HepG2 (cell line): ENCODE data around the gene PHKG2. TPM values are rescaled to one million over a fixed set of nuclear protein-coding genes. Genes with fewer than 3 reads are reported as not detected.

Experiments used
- AHR ChIP-seq: IDR thresholded peaks from 2 replicates; pipeline ENCODE4 v1.6.1; 2018; ENCODE audit warnings: missing genetic modification reagents, missing compliant biosample characterization
- ATF7 ChIP-seq, 2 experiments: fragments of 450-650 bp in 1 of 2; sonication (generic) in 1 of 2; formaldehyde crosslinking in 1 of 2; IDR thresholded peaks; 2 replicates each; pipeline versions ENCODE4 v1.4.0 to v1.6.1; 2016 to 2020; ENCODE audit warnings: antibody characterized with exemption in 1 of 2, mild to moderate bottlenecking in 1 of 2, missing genetic modification reagents in 1 of 2
- CBX1 ChIP-seq: IDR thresholded peaks from one replicate; pipeline ENCODE4 v1.6.1; 2016; ENCODE audit warnings: antibody characterized with exemption, low read depth
- CCDC6 ChIP-seq: sonication (generic); formaldehyde crosslinking; IDR thresholded peaks from 2 replicates; pipeline ENCODE4 v1.8.1; 2022; ENCODE audit warnings: mild to moderate bottlenecking, missing genetic modification reagents, moderate library complexity
- DMAP1 ChIP-seq: IDR thresholded peaks from 2 replicates; pipeline ENCODE4 v1.6.1; 2016
- ERF ChIP-seq: IDR thresholded peaks from 2 replicates; pipeline ENCODE4 v1.6.1; 2018; ENCODE audit warnings: missing biosample characterization, missing genetic modification reagents
- GATAD1 ChIP-seq: IDR thresholded peaks from 2 replicates; pipeline ENCODE4 v1.6.1; 2016; ENCODE audit warnings: missing genetic modification reagents, missing compliant biosample characterization
- KLF12 ChIP-seq: sonication (generic); formaldehyde crosslinking; IDR thresholded peaks from 2 replicates; pipeline ENCODE4 v1.4.0; 2020; ENCODE audit warnings: missing genetic modification reagents, borderline replicate concordance
- MED8 ChIP-seq: sonication (generic); formaldehyde crosslinking; IDR thresholded peaks from 2 replicates; pipeline ENCODE4 v1.8.1; 2023; ENCODE audit warnings: mild to moderate bottlenecking, missing genetic modification reagents; ENCODE audit not compliant: insufficient replicate concordance
- PHF20 ChIP-seq: sonication (generic); formaldehyde crosslinking; IDR thresholded peaks from 2 replicates; pipeline ENCODE4 v1.5.0; 2020; ENCODE audit warnings: mild to moderate bottlenecking, missing genetic modification reagents
- RARG ChIP-seq: sonication (generic); formaldehyde crosslinking; IDR thresholded peaks from 2 replicates; pipeline ENCODE4 v1.4.0; 2020; ENCODE audit warnings: low read depth, mild to moderate bottlenecking, missing genetic modification reagents
- RFX1 ChIP-seq: fragments of 450-650 bp; IDR thresholded peaks from 2 replicates; pipeline ENCODE4 v1.6.1; 2017
- RFX3 ChIP-seq: IDR thresholded peaks from 2 replicates; pipeline ENCODE4 v1.6.1; 2016; ENCODE audit warnings: missing biosample characterization, missing genetic modification reagents
- SRSF4 ChIP-seq: fragments of 200-400 bp; formaldehyde crosslinking; IDR thresholded peaks from one replicate; pipeline ENCODE4 v1.6.1; 2018; ENCODE audit warnings: mild to moderate bottlenecking, low read depth, low read length, moderate library complexity; ENCODE audit not compliant: poor library complexity, severe bottlenecking
- THYN1 ChIP-seq: sonication (generic); formaldehyde crosslinking; IDR thresholded peaks from 2 replicates; pipeline ENCODE4 v1.8.1; 2023; ENCODE audit warnings: low read depth, mild to moderate bottlenecking, moderate library complexity, missing genetic modification reagents, borderline replicate concordance
- U2AF2 ChIP-seq: fragments of 200-400 bp; formaldehyde crosslinking; IDR thresholded peaks from 2 replicates; pipeline ENCODE4 v1.6.1; 2017; ENCODE audit warnings: low read depth, mild to moderate bottlenecking, low read length
- YY1 ChIP-seq: IDR thresholded peaks from 2 replicates; pipeline ENCODE4 v1.6.1; 2011; ENCODE audit warnings: low read length, low read depth, moderate library complexity, mild to moderate bottlenecking; ENCODE audit not compliant: insufficient read depth, insufficient replicate concordance
- ZNF224 ChIP-seq: sonication (generic); formaldehyde crosslinking; IDR thresholded peaks from 2 replicates; pipeline ENCODE4 v1.5.0; 2020; ENCODE audit warnings: mild to moderate bottlenecking, missing genetic modification reagents
- ZNF589 ChIP-seq: sonication (generic); formaldehyde crosslinking; conservative IDR thresholded peaks from 2 replicates; pipeline ENCODE4 v1.8.0; 2022; ENCODE audit warnings: mild to moderate bottlenecking, moderate library complexity, missing genetic modification reagents
- ZNF75D ChIP-seq: sonication (generic); formaldehyde crosslinking; IDR thresholded peaks from 2 replicates; pipeline ENCODE4 v1.8.1; 2023; ENCODE audit warnings: missing genetic modification reagents, mild to moderate bottlenecking, borderline replicate concordance
- ZNF772 ChIP-seq: sonication (generic); formaldehyde crosslinking; IDR thresholded peaks from 2 replicates; pipeline ENCODE4 v1.5.0; 2020; ENCODE audit warnings: mild to moderate bottlenecking, missing genetic modification reagents
- ZNF83 ChIP-seq: sonication (generic); formaldehyde crosslinking; IDR thresholded peaks from 2 replicates; pipeline ENCODE4 v1.4.0; 2020; ENCODE audit warnings: missing genetic modification reagents, mild to moderate bottlenecking, borderline replicate concordance
- polyA plus RNA-seq, 8 experiments: library from polyadenylated mRNA; depleted of rRNA in 3 of 8; stranded (reverse) in 7 of 8; unstranded in 1 of 8; fragments of >200 nt; fragmentation: Illumina TruSeq in 4 of 8; extraction: Trizol in 4 of 8; gene quantifications; 2 replicates each; pipeline versions ENCODE4 v1.2.1 to v1.2.3, GENCODE V29; 2011 to 2016; ENCODE audit warnings: low read depth in 4 of 8, missing spikeins in 1 of 8, mixed read lengths in 1 of 8; ENCODE audit not compliant: insufficient read depth in 1 of 8
- total RNA-seq, 5 experiments: library from RNA; depleted of rRNA; stranded (reverse); fragments of >200 nt; fragmentation: Illumina TruSeq; extraction: Trizol; gene quantifications; 2 replicates each; pipeline ENCODE4 v1.2.3, GENCODE V29; 2016; ENCODE audit warnings: low read depth in 1 of 5
- TF ChIP-seq, protein P1 (sequence below): IDR thresholded peaks from 2 replicates; pipeline ENCODE4 v1.6.1; 2016; ENCODE audit warnings: missing compliant biosample characterization, missing genetic modification reagents, borderline replicate concordance
- TF ChIP-seq, protein P2 (sequence below): sonication (generic); formaldehyde crosslinking; IDR thresholded peaks from 2 replicates; pipeline ENCODE4 v1.4.0; 2020; ENCODE audit warnings: missing genetic modification reagents
- TF ChIP-seq, protein P3 (sequence below): sonication (generic); formaldehyde crosslinking; IDR thresholded peaks from 2 replicates; pipeline ENCODE4 v1.5.0; 2020; ENCODE audit warnings: mild to moderate bottlenecking, missing genetic modification reagents

PHKG2 gene
- total and polyA plus RNA-seq, 2 of the 13 experiments (the other 11 are each of a cell fraction or from before 2014, with no cell fraction given): 37.4 to 42.1 TPM

DNA sequence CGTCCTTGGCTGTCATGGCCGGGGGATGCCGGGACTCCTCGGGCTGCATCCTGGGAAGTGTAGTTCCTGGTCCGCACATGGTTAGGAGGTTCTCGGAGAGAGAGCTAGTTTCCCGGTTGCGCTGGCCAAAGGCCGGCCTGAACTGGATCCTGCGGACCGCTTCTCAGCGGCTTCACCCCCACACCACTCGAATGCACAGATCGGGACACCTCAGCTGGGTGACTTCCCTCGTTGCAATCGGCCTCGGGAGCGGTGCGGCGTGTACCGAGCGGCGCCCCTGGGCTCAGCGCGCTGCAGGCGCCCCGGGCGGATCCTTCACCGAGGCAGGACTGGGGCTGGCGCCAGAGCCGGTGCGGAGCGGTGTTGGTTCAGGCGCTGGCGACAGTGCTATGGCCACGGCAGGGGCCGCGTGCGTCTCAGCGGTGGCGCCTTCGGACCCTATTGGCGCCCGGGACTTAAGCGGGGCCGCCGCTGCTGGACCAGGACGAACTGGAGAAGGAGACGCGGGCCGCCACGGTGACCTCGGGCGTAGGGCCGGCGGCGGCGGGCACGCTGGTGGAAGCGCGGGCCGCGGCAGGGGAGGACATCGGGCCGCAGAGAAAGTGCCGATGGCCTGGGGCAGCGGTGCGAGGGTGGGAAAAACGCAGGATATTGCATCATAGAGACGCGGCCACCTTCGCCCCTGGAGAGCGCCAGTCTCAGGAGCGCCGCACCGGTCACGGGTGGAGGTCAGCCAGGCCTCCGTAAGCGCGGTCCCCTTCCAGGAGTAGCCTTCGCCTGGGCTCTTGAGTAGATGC is 27.4 kb downstream of the PHKG2 start (continued):
- TF ChIP-seq, protein P1, sequence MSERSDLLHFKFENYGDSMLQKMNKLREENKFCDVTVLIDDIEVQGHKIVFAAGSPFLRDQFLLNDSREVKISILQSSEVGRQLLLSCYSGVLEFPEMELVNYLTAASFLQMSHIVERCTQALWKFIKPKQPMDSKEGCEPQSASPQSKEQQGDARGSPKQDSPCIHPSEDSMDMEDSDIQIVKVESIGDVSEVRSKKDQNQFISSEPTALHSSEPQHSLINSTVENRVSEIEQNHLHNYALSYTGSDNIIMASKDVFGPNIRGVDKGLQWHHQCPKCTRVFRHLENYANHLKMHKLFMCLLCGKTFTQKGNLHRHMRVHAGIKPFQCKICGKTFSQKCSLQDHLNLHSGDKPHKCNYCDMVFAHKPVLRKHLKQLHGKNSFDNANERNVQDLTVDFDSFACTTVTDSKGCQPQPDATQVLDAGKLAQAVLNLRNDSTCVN: peak; percentile 61; the same call in 1 of the 2 replicates
- peak; percentile 93 for TF ChIP-seq DMAP1 (CRISPR knock-in tag)
- no peak; the same call in 1 of the 2 replicates for TF ChIP-seq RARG (CRISPR knock-in tag)
- TF ChIP-seq AHR (CRISPR knock-in tag): peak; percentile 95
- TF ChIP-seq, protein P2, sequence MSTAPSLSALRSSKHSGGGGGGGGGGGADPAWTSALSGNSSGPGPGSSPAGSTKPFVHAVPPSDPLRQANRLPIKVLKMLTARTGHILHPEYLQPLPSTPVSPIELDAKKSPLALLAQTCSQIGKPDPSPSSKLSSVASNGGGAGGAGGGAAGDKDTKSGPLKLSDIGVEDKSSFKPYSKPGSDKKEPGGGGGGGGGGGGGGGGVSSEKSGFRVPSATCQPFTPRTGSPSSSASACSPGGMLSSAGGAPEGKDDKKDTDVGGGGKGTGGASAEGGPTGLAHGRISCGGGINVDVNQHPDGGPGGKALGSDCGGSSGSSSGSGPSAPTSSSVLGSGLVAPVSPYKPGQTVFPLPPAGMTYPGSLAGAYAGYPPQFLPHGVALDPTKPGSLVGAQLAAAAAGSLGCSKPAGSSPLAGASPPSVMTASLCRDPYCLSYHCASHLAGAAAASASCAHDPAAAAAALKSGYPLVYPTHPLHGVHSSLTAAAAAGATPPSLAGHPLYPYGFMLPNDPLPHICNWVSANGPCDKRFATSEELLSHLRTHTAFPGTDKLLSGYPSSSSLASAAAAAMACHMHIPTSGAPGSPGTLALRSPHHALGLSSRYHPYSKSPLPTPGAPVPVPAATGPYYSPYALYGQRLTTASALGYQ (CRISPR knock-in tag): peak; percentile 40; the same call in 1 of the 2 replicates
- TF ChIP-seq CBX1: no peak
- TF ChIP-seq ERF (CRISPR knock-in tag): peak; percentile 95
- peak; percentile 17 for TF ChIP-seq CCDC6 (CRISPR knock-in tag)
- peak; percentile 100 for TF ChIP-seq KLF12 (CRISPR knock-in tag)
- TF ChIP-seq ZNF75D (CRISPR knock-in tag): no peak; the same call in 1 of the 2 replicates
- TF ChIP-seq RFX1: no peak; the same call in 1 of the 2 replicates
- TF ChIP-seq U2AF2: peak; percentile 86; the same call in 1 of the 2 replicates
- TF ChIP-seq MED8 (CRISPR knock-in tag): peak; percentile 46
- peak; percentile 90 for TF ChIP-seq YY1
- 0 out of 2 replicates have a peak, but pooled peaks have one; percentile 84 for TF ChIP-seq ZNF83
- peak; percentile 98 for TF ChIP-seq ZNF224 (CRISPR knock-in tag)
- no peak for TF ChIP-seq RFX3 (CRISPR knock-in tag)
- TF ChIP-seq, protein P3, sequence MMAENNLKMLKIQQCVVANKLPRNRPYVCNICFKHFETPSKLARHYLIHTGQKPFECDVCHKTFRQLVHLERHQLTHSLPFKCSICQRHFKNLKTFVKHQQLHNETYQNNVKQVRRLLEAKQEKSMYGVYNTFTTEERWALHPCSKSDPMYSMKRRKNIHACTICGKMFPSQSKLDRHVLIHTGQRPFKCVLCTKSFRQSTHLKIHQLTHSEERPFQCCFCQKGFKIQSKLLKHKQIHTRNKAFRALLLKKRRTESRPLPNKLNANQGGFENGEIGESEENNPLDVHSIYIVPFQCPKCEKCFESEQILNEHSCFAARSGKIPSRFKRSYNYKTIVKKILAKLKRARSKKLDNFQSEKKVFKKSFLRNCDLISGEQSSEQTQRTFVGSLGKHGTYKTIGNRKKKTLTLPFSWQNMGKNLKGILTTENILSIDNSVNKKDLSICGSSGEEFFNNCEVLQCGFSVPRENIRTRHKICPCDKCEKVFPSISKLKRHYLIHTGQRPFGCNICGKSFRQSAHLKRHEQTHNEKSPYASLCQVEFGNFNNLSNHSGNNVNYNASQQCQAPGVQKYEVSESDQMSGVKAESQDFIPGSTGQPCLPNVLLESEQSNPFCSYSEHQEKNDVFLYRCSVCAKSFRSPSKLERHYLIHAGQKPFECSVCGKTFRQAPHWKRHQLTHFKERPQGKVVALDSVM (CRISPR knock-in tag): peak; percentile 48
- TF ChIP-seq ZNF589 (CRISPR knock-in tag): no peak
- TF ChIP-seq THYN1: no peak
- TF ChIP-seq ATF7 (IDR thresholded peaks at IDR 0.05): peak; percentile 69
- TF ChIP-seq ATF7 (CRISPR knock-in tag; IDR thresholded peaks at IDR 0.05): peak; percentile 21; the same call in 1 of the 2 replicates
- peak; percentile 83 for TF ChIP-seq GATAD1 (CRISPR knock-in tag)
- peak; percentile 97 for TF ChIP-seq ZNF772
- peak; percentile 72; the same call in 1 of the 2 replicates for TF ChIP-seq PHF20 (CRISPR knock-in tag)
- TF ChIP-seq SRSF4: peak; percentile 94
